ENCODE results near the gene ORMDL1.
"Not testable (repeated sequence)": the region's sequence is repeated elsewhere in the genome, so short reads cannot be mapped to it uniquely, and the experiment has no call there.

The ORMDL1 gene

GRCh38 chr2:189770590-189771322 is 13.4 kb downstream of the ORMDL1 start:
- no peak for DNase-seq

GRCh38 chr2:189763908-189764661 is 20.1 kb downstream of the ORMDL1 start:
- DNase-seq = no peak

- peak; percentile 99 for DNase-seq
Measured at GRCh38 chr2:189762551-189763298, 21.4 kb downstream of the ORMDL1 start, which contains the start of gene OSGEPL1. TSS of gene OSGEPL1 (minus strand) at chr2:189762792. CDS start at chr2:189761640, 1,152 bp downstream.

- no peak for DNase-seq
Measured at GRCh38 chr2:189762229-189762550, 21.9 kb downstream of the ORMDL1 start.

GRCh38 chr2:189760154-189760553 is 24.0 kb downstream of the ORMDL1 start:
- DNase-seq = not testable (repeated sequence)

- no peak for DNase-seq
Measured at GRCh38 chr2:189756311-189756952, 27.7 kb downstream of the ORMDL1 start.

- DNase-seq = peak; percentile 27
Measured at GRCh38 chr2:189751080-189751658, 33.0 kb downstream of the ORMDL1 start.

GRCh38 chr2:189729430-189729829 is 54.7 kb downstream of the ORMDL1 start:
- no peak for DNase-seq

GRCh38 chr2:189726849-189727248 is 57.3 kb downstream of the ORMDL1 start:
- no peak for DNase-seq

- no peak for DNase-seq
Measured at GRCh38 chr2:189726271-189726670, 57.9 kb downstream of the ORMDL1 start.

- no peak for DNase-seq
Measured at GRCh38 chr2:189723192-189723591, 60.9 kb downstream of the ORMDL1 start.
